Stimulated activated CD8-positive, alpha-beta memory T cell treated with anti-CD3 and anti-CD28 coated beads, Interleukin-7, amount 100 ng/mL, for 4 hours (primary cell): Measurements from ENCODE around the gene MRPS27.

Experiments used
- DNase-seq, 2 donors: peaks; one replicate each; pipeline ENCODE4 v3.0.0-alpha.2; 2020; ENCODE audit warnings: low read depth in 2 of 2

MRPS27 gene

DNA sequence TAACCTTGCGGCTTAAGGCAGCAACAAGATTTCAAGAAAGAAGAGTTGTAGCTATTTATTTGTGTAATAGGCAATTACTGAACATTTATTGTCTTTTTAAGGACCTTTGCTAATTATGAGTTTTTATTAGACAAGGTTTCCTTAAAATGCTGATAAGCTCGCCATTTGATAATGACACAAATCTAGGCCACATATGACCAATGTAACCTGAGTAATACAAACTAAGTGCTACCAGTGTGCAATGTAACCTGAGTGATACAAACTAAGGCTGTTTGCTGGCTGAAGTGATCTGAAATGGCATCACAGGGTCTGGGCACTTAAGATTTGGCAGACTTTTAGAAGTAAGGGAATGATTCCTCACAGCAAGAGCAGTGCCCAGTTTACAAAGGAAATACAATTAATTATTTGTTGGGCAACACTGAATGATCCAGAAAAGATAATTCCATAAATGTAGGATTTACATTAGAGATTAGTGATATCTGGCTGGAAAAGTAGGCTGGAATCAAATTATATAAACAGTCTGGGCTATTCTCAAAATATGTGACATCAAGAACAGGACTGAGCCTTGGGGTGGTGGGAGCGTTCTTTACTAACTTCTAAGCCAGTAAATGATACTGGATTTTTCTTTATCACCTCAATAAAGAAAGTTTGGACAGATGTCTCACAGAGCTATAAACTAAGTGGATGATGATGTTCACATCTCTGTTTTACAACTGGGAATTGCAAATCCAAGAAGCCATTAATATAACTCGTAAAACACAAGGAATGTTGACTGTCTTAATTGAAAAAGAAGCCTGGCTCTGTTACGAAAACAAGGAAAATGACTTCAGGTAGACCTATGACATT lies 54.8 kb downstream of the MRPS27 start:
- DNase-seq = no peak

DNA sequence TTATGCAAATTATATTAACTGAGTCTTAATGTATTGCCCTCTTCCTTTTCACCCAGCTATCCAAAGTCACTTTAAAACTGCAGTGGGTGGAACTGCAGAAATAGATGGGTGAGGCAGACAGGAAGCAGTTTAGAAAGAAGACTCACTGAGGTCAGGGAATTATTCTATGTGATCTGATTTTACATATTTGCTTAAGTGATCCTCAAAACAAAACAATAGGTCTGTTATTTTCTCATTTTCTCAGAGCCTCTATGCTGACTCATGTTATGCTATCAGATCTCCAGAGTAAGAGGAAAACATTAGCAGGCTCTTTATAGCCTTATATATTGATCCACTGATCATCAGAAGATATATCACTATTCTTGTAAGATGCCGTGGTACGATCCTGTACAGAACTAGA lies 63.5 kb downstream of the MRPS27 start:
- DNase-seq = no peak

DNA sequence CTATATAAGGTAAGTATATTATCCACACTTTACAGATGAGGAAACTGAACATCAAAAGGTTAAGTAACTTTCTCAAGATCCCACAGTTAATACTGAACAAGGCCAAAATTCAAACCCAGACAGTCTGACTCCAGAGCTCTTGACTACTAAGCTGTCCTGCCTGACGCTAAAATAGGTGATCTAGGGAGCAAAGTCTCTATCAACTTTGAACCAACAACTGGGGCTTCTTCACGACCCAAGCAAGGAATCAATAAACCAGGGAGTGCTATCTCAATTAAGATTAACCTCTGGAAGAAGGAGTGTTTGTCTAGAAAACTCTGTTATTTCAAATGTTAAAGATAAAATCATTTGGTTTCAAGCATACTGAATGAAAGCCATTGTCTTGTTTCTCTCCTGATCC lies 64.4 kb downstream of the MRPS27 start:
- DNase-seq = no peak

DNA sequence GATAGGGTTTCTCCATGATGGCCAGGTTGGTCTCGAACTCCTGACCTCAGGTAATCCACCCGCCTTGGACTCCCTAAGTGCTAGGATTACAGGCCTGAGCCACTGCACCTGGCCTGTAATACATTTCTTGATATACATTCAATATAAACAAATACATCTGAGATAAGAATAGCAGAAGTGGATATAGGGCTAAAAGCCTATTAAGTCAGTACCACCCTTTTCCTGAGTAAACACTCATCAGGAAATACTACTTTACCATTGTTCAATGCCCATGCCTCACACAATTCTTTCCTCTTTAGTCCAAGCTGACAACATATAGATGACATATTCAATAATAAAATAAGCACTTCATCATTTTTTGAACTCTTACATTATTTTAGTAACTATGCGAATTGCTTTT lies 64.8 kb downstream of the MRPS27 start:
- no peak for DNase-seq

GRCh38 chr5:72252574-72253155 lies 67.4 kb downstream of the MRPS27 start:
- DNase-seq = no peak

- no peak for DNase-seq
Observed at GRCh38 chr5:72252008-72252407, 68.0 kb downstream of the MRPS27 start.

- no peak for DNase-seq
Observed at GRCh38 chr5:72251386-72251785, 68.7 kb downstream of the MRPS27 start.

GRCh38 chr5:72248410-72248981 lies 71.5 kb downstream of the MRPS27 start:
- DNase-seq = no peak

DNA sequence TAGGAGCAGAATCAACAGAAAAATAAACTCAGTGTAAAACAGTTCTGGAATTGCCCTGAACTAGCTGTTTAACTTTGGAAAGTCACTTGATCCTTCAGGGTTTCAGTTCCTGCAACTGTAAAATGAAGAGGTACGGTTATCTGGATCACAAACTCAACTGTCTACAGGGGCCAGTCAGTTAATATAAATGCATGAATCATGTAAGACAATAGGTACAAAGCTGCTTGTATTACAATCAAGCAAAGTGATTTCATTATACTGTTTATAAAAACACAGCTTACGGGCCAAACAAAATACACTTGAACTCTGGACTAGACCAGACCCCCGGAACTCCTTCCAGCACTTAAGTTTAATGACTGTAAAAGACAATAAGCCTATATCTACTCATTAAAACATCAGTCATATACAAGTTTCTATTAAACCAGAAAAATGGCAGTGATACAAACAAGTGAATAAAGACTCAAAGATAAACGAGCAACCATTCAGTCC lies 73.0 kb downstream of the MRPS27 start:
- DNase-seq = no peak

DNA sequence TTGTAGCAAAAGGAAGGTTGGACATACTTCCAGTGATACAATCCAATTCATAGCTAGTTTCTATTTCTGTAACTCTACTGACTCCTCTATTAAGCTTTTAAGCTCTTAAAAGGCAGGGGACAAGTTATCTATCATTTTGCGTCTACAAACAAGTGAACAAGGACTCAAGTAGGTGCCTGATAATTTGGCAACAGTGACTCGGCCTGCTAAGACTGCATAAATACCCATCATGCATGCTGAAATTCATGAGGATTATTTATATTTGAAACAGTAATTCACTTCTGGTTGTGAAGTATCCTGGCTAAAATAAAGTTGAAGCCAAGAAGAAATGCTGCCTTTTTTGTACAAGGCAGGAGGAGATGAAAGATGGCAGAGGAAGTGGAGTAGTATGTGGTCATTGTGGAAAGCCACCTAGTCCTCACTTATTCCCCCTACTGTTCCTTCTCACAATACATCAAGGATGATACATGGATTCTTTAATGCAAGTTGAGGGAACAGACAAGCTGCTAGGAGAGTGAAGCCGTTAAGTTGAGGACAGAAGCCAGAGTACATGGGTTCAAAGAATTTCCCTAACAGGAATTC lies 74.0 kb downstream of the MRPS27 start:
- DNase-seq = no peak

DNA sequence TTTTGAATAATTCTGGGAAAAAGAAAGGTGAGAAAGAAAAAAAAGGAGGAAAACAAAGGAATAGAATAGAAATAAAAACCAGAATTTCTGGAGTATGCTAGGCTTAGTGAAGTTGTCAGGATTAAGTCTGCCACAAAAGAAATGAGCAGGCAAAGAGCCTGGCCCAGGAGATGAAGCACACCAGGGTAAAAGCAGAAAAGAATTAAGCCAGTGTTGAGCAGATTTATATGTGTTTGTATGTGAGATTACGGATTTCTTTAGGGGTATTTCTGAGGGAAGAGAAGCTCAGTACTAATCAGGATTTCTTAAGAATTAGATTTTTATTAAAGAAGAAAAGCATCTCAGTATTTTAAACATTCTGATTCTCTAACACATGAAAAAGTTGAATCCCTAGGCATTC lies 74.5 kb downstream of the MRPS27 start:
- DNase-seq = no peak

- no peak for DNase-seq
Observed at GRCh38 chr5:72244862-72245371, 75.1 kb downstream of the MRPS27 start.

GRCh38 chr5:72243706-72244105 lies 76.3 kb downstream of the MRPS27 start:
- no peak for DNase-seq

DNA sequence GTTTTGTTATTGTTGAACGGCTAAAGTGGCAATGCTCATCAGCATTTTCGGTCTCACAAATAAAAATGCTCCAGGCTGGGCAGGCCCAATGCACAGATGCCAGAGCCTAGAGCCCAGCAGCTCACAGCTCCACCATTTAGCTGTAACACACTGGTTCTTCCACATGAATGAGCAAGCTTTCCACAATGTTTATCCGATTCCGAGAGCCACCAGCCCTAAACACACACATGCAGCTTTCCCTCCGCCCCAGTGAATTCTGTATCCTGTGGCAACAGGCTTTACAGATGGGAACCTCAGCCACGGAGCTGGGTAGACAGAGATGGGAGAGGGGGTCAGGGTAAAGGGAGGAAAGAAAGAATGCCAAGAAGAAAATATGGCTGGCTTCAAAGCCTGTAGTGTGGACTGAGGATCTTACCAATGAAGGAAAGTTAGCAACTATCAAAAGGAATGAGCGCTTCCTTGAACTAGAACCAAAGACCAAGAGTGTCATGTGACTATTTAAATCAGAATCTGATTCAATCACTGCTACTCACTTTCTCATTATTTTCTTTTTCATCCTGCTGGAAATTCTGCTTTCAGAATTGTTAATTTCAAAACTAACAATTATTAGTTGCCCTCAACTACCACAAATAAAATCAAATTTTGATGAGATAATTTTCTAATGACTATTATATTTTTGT lies 77.1 kb downstream of the MRPS27 start:
- DNase-seq = no peak

GRCh38 chr5:72241346-72242003 lies 78.6 kb downstream of the MRPS27 start:
- no peak for DNase-seq

DNA sequence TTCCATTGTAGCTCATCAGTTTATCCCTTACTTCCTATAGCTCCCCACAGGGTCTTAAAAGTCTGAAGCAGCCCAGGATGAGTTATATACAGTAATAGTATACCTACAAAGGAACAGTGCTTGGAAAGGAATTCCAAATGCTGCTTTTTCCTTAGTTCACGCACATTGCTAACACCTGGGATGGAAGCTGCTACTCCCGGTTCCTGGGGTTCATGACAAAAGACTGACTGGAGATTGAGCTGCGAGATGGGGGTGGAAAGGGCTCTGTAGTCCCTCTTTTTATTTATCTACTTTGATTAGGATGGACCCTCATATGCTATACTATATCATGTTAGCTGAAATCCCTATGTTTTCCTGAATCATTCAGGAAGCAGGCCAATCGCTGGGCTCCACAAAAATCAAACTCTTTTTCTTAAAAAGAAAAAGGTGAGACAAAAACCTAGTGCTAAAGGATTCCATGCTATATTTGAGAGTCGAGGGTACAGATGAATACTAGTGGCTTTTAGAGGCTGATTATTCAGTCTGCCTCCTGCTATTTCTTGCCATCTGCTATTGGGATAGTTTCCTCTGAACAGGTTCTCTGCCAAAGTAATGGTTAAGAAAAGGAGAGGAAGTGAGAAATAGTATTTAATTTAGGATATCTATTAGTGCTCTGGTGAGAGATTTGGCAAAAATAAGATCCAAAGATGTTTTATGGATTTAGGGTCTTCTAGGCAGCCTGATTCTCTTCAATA lies 81.2 kb downstream of the MRPS27 start:
- no peak for DNase-seq

GRCh38 chr5:72237879-72238278 lies 82.2 kb downstream of the MRPS27 start:
- no peak for DNase-seq

- DNase-seq = no peak
Observed at GRCh38 chr5:72237415-72237814, 82.6 kb downstream of the MRPS27 start.

DNA sequence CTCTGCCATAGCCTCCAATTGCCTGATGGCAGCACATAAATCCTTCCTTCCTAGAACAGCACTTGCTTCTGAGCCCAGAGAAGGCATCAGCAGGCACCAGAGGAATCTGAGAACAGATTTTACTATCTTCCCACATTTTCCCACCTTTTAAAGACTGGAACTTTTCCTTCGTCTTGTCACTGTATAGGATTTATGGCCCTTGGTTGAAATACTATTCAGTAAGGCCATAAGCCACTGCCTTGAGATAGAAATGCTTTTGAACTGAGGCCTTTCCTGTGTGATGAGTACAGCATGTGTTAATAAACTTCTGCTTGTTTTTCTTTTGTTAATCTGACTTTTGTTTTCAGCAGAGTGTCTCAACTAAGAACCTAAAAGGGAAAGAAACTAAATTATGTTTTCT lies 84.3 kb downstream of the MRPS27 start:
- DNase-seq = no peak

DNA sequence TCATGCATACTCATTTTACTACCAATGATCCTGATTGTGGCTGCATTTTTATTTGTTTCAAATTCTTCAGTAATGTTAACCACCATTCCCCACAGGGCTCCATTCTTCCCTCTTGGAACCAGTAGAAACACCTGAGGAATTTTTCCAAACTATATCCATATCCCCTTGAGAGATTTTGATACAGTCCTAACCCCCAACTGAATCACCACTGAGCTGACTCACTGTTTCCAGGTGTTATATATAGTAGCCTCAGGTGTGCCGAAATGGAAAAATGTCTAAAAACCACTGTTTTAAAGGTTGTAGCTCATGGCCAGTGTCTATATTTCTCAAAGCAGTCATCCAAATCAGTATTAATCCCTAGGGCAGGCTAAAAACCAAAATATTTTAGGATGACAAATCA lies 85.2 kb downstream of the MRPS27 start:
- DNase-seq = no peak

DNA sequence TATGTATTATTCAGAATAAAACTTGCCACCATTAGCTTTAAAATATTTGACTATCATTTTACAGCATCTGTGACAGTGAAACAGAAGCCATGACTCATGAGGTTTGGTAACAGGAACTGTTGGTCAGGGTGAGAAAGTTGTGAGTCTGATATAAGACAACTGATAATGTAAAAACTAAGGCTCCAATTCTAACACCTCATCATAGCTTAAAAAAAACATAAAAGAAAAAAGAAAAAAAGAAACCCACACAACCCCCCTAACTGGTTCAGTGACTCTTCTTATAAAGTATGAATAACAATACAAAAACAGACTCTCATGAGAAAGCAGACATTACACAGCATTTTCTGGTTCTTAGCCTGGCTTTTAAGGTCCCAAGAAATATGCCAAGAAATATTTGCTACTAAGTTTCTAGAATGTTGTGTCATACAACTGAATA lies 85.8 kb downstream of the MRPS27 start:
- peak in 1 of 2 donors; percentile 17 for DNase-seq
